Stimulated activated CD8-positive, alpha-beta memory T cell treated with anti-CD3 and anti-CD28 coated beads, Interleukin-12 subunit alpha, Interleukin-12 subunit beta, amount 100 ng/mL, for 24 hours (primary cell): ENCODE data around the gene TMEM134.
A peak's percentile ranks its signal among the peaks of the same experiment; 100 is the strongest.
"Not testable (repeated sequence)": the region's sequence is repeated elsewhere in the genome, so short reads cannot be mapped to it uniquely, and the experiment has no call there.

ENCODE experiments used
- DNase-seq: peaks from one replicate; pipeline ENCODE4 v3.0.0-alpha.2; 2020; ENCODE audit errors: extremely low read depth

TMEM134 gene

GRCh38 chr11:67438158-67438902 is 30.7 kb downstream of the TMEM134 start:
- DNase-seq: peak; percentile 55

- no peak for DNase-seq
These were observed 31.3 kb downstream of the TMEM134 start for GRCh38 chr11:67437809-67438157.

GRCh38 chr11:67437082-67437808 is 31.8 kb downstream of the TMEM134 start, which contains the start of gene PTPRCAP:
Gene PTPRCAP, minus strand, starts transcription at chr11:67437682. Its CDS starts 63 bp downstream, at chr11:67437619.
- DNase-seq: peak; percentile 60

GRCh38 chr11:67436459-67437081 is 32.5 kb downstream of the TMEM134 start:
- DNase-seq: no peak

- no peak for DNase-seq
These were observed 33.2 kb downstream of the TMEM134 start for GRCh38 chr11:67435727-67436458.

GRCh38 chr11:67435031-67435726 is 33.9 kb downstream of the TMEM134 start:
- DNase-seq: no peak

GRCh38 chr11:67434395-67434881 is 34.6 kb downstream of the TMEM134 start:
- no peak for DNase-seq

GRCh38 chr11:67433536-67434394 is 35.3 kb downstream of the TMEM134 start:
- no peak for DNase-seq

GRCh38 chr11:67432655-67433349 is 36.2 kb downstream of the TMEM134 start:
- DNase-seq: no peak

- no peak for DNase-seq
These were observed 37.5 kb downstream of the TMEM134 start for GRCh38 chr11:67431346-67432249.

- DNase-seq: no peak
These were observed 39.3 kb downstream of the TMEM134 start for GRCh38 chr11:67429722-67430121.

GRCh38 chr11:67429038-67429668 is 39.9 kb downstream of the TMEM134 start:
- no peak for DNase-seq

GRCh38 chr11:67428052-67429001 is 40.7 kb downstream of the TMEM134 start, which contains the start of gene RPS6KB2:
Gene RPS6KB2, plus strand, starts transcription at chr11:67428494. Its CDS starts 52 bp downstream, at chr11:67428546.
- DNase-seq: peak; percentile 99

GRCh38 chr11:67427364-67427859 is 41.6 kb downstream of the TMEM134 start:
- not testable (repeated sequence) for DNase-seq

- DNase-seq: no peak
These were observed 45.0 kb downstream of the TMEM134 start for GRCh38 chr11:67423891-67424613.

- DNase-seq: no peak
These were observed 45.6 kb downstream of the TMEM134 start for GRCh38 chr11:67423466-67423865.
